Islet precursor cell (in vitro differentiated cells): ENCODE data around the gene MRPS9.

Experiments used
- DNase-seq: peaks from one replicate; pipeline ENCODE4 v3.0.0-alpha.2; 2018

Gene MRPS9

GRCh38 chr2:105037572-105038382, at the start of gene MRPS9:
MRPS9 (plus strand) TSS chr2:105038069; CDS start chr2:105038093, 24 bp downstream.
- DNase-seq, result peak; percentile 100

- DNase-seq, result no peak
Observed at GRCh38 chr2:105005181-105005951, 32.5 kb upstream of the MRPS9 start.

GRCh38 chr2:105007367-105007766, 30.5 kb upstream of the MRPS9 start:
- no peak for DNase-seq

- no peak for DNase-seq
Observed at GRCh38 chr2:105032476-105032875, 5.4 kb upstream of the MRPS9 start.

GRCh38 chr2:105034170-105034569, 3.7 kb upstream of the MRPS9 start:
- DNase-seq, result no peak

GRCh38 chr2:105038383-105039061, 653 bp downstream of the MRPS9 start:
- no peak for DNase-seq

GRCh38 chr2:105039559-105039958, 1.7 kb downstream of the MRPS9 start:
- DNase-seq, result no peak

GRCh38 chr2:105042189-105042588, 4.3 kb downstream of the MRPS9 start:
- no peak for DNase-seq

- no peak for DNase-seq
Observed at GRCh38 chr2:105052773-105053172, 14.9 kb downstream of the MRPS9 start.

GRCh38 chr2:105055613-105056012, 17.7 kb downstream of the MRPS9 start:
- no peak for DNase-seq

- no peak for DNase-seq
Observed at GRCh38 chr2:105056245-105056644, 18.4 kb downstream of the MRPS9 start.

- no peak for DNase-seq
Observed at GRCh38 chr2:105057005-105057404, 19.1 kb downstream of the MRPS9 start.

- no peak for DNase-seq
Observed at GRCh38 chr2:105061560-105061959, 23.7 kb downstream of the MRPS9 start.

- no peak for DNase-seq
Observed at GRCh38 chr2:105062158-105062557, 24.3 kb downstream of the MRPS9 start.

- DNase-seq, result no peak
Observed at GRCh38 chr2:105068387-105068786, 30.5 kb downstream of the MRPS9 start.

- DNase-seq, result no peak
Observed at GRCh38 chr2:105068875-105069274, 31.0 kb downstream of the MRPS9 start.

GRCh38 chr2:105070010-105070865, 32.4 kb downstream of the MRPS9 start:
- no peak for DNase-seq

GRCh38 chr2:105071379-105071778, 33.5 kb downstream of the MRPS9 start:
- no peak for DNase-seq

- no peak for DNase-seq
Observed at GRCh38 chr2:105072039-105072438, 34.2 kb downstream of the MRPS9 start.

- no peak for DNase-seq
Observed at GRCh38 chr2:105073591-105073990, 35.7 kb downstream of the MRPS9 start.

- DNase-seq, result no peak
Observed at GRCh38 chr2:105076121-105076520, 38.3 kb downstream of the MRPS9 start.

GRCh38 chr2:105078906-105079495, 41.1 kb downstream of the MRPS9 start:
- no peak for DNase-seq
